C1 segment of cervical spinal cord (tissue), 14 donors: ENCODE measurements around the gene APOBEC3A.

Experiments used
- DNase-seq, 14 donors: peaks; one replicate each; lab custom pipeline; 2025; lab: John Stamatoyannopoulos, UW

Gene APOBEC3A

GRCh38 chr22:38957046-38957770, at the start of gene APOBEC3A:
TSS of gene APOBEC3A (plus strand) at chr22:38957609. CDS start at chr22:38957692, 83 bp downstream.
- DNase-seq, result no peak

GRCh38 chr22:38907767-38908166, 49.6 kb upstream of the APOBEC3A start:
- DNase-seq, result no peak

- DNase-seq, result no peak
These were observed 46.0 kb upstream of the APOBEC3A start for GRCh38 chr22:38911434-38911833.

- DNase-seq, result no peak
These were observed 37.7 kb upstream of the APOBEC3A start for GRCh38 chr22:38919631-38920190.

- DNase-seq, result no peak
These were observed 36.3 kb upstream of the APOBEC3A start for GRCh38 chr22:38921120-38921519.

- DNase-seq, result no peak
These were observed 35.6 kb upstream of the APOBEC3A start for GRCh38 chr22:38921806-38922205.

- DNase-seq, result peak; percentile 7 to 98 (median 54)
These were observed 33.7 kb upstream of the APOBEC3A start for GRCh38 chr22:38923463-38924346.

- peak in 1 of 14 donors; percentile 86 for DNase-seq
These were observed 33.0 kb upstream of the APOBEC3A start for GRCh38 chr22:38924347-38924952.

- no peak for DNase-seq
These were observed 31.8 kb upstream of the APOBEC3A start for GRCh38 chr22:38925571-38926041.

GRCh38 chr22:38927033-38927781, 30.2 kb upstream of the APOBEC3A start:
- peak in 13 of 14 donors; percentile 10 to 72 (median 41) for DNase-seq

- DNase-seq, result no peak
These were observed 26.9 kb upstream of the APOBEC3A start for GRCh38 chr22:38930512-38930911.

- DNase-seq, result peak in 4 of 14 donors; percentile 12 to 96 (median 34)
These were observed 22.4 kb upstream of the APOBEC3A start for GRCh38 chr22:38935023-38935422.

GRCh38 chr22:38935616-38936015, 21.8 kb upstream of the APOBEC3A start:
- DNase-seq, result no peak

GRCh38 chr22:38936562-38936961, 20.8 kb upstream of the APOBEC3A start:
- no peak for DNase-seq

GRCh38 chr22:38937036-38937435, 20.4 kb upstream of the APOBEC3A start:
- no peak for DNase-seq

- no peak for DNase-seq
These were observed 19.9 kb upstream of the APOBEC3A start for GRCh38 chr22:38937541-38937940.

- no peak for DNase-seq
These were observed 19.2 kb upstream of the APOBEC3A start for GRCh38 chr22:38938221-38938620.

GRCh38 chr22:38938925-38939324, 18.5 kb upstream of the APOBEC3A start:
- no peak for DNase-seq

GRCh38 chr22:38940811-38941384, 16.5 kb upstream of the APOBEC3A start:
- no peak for DNase-seq

GRCh38 chr22:38941488-38941987, 15.9 kb upstream of the APOBEC3A start:
- peak in 3 of 14 donors; percentile 5 to 22 (median 16) for DNase-seq
